ENCODE data around the gene AJM1. TPM values are rescaled to one million over a fixed set of nuclear protein-coding genes. Genes with fewer than 3 reads are reported as not detected.

Gene AJM1
- polyA plus RNA-seq, 1 donor from 2014 or later = 1.5 TPM

- Histone ChIP-seq H3K4me2 (ENCODE audit: low read length) (no peak overlapping the region), H3K27me3 (ENCODE audit: insufficient read depth, low read depth, low read length) (no peaks in the 10 kb centered on the region), H3F3A (ENCODE audit: insufficient read depth, low read length, poor library complexity, severe bottlenecking) (no peaks in the 10 kb centered on the region), H2AFZ (ENCODE audit: low read depth, low read length) (no peak overlapping the region), H3K9ac (ENCODE audit: low read length) (no peak overlapping the region), H3K9me2 (ENCODE audit: insufficient read depth, low read length) (no peaks in the 10 kb centered on the region), H3K9me3 (ENCODE audit: low read length) (no peaks in the 10 kb centered on the region), H3K36me3 (ENCODE audit: insufficient read depth, low read length) (no peaks in the 10 kb centered on the region), H3K4me3 (ENCODE audit: low read length) (no peak overlapping the region), H4K20me1 (ENCODE audit: insufficient read depth) (no peaks in the 10 kb centered on the region), H3K27ac (ENCODE audit: low read length) (no peak overlapping the region), H3K79me2 (replicated peaks; ENCODE audit: insufficient read depth, low read length) (no peaks in the 10 kb centered on the region)
- no peak for TF ChIP-seq TAF1 (IDR thresholded peaks at IDR 0.05; ENCODE audit: low read depth)
- no peak for TF ChIP-seq RAD21 (conservative IDR thresholded peaks at IDR 0.05)
These were observed 13.8 kb downstream of the AJM1 start for GRCh38 chr9:136856079-136856476.

GRCh38 chr9:136856541-136857141, 14.4 kb downstream of the AJM1 start:
- Histone ChIP-seq H2AFZ (ENCODE audit: low read depth, low read length) (no peak overlapping the region), H3K79me2 (replicated peaks; ENCODE audit: insufficient read depth, low read length) (no peaks in the 10 kb centered on the region), H3K27me3 (ENCODE audit: insufficient read depth, low read depth, low read length) (no peaks in the 10 kb centered on the region), H3F3A (ENCODE audit: insufficient read depth, low read length, poor library complexity, severe bottlenecking) (no peaks in the 10 kb centered on the region), H3K9me3 (ENCODE audit: low read length) (no peaks in the 10 kb centered on the region), H4K20me1 (ENCODE audit: insufficient read depth) (no peaks in the 10 kb centered on the region), H3K4me3 (ENCODE audit: low read length) (no peak overlapping the region), H3K27ac (ENCODE audit: low read length) (no peak overlapping the region), H3K9ac (ENCODE audit: low read length) (no peak overlapping the region), H3K36me3 (ENCODE audit: insufficient read depth, low read length) (no peaks in the 10 kb centered on the region), H3K4me2 (ENCODE audit: low read length) (no peak overlapping the region), H3K9me2 (ENCODE audit: insufficient read depth, low read length) (no peaks in the 10 kb centered on the region)
- TF ChIP-seq EP300 (conservative IDR thresholded peaks at IDR 0.05; ENCODE audit: poor library complexity, severe bottlenecking) (no peak), SMC3 (conservative IDR thresholded peaks at IDR 0.05; ENCODE audit: poor library complexity) (no peak), CTCF (IDR thresholded peaks at IDR 0.05; ENCODE audit: poor library complexity, severe bottlenecking) (no peak), EZH2 (IDR thresholded peaks at IDR 0.05; ENCODE audit: borderline replicate concordance, insufficient read depth, low read length, poor library complexity, severe bottlenecking) (no peak), REST (IDR thresholded peaks at IDR 0.05; ENCODE audit: borderline replicate concordance) (no peak), TAF1 (IDR thresholded peaks at IDR 0.05; ENCODE audit: low read depth) (no peak), MXI1 (conservative IDR thresholded peaks at IDR 0.05; ENCODE audit: poor library complexity, severe bottlenecking) (no peak), RAD21 (conservative IDR thresholded peaks at IDR 0.05) (no peak), POLR2AphosphoS5 (IDR thresholded peaks at IDR 0.05) (no peak)
